ENCODE data around the gene MYO9B. TPM values are rescaled to one million over a fixed set of nuclear protein-coding genes. Genes with fewer than 3 reads are reported as not detected.

Gene MYO9B
- polyA plus RNA-seq, 1 donor (not counting 4 experiments of a cell fraction or from before 2014, with no cell fraction given), result 14.3 TPM

- no peak overlapping the region for H3K9ac ChIP-seq (ENCODE audit: control insufficient read depth, extremely low read depth, insufficient read depth, low read length)
- H3K9me3 ChIP-seq (ENCODE audit: control insufficient read depth, low read depth, low read length), result no peaks in the 10 kb centered on the region
- no peak overlapping the region for H3K4me3 ChIP-seq (ENCODE audit: control insufficient read depth in 2 of 3, extremely low read depth in 1 of 3, insufficient read depth in 2 of 3, low read depth in 1 of 3, low read length in 3 of 3)
- H3K9me1 ChIP-seq (ENCODE audit: control insufficient read depth, extremely low read depth, insufficient read depth, low read length), result no peaks in the 10 kb centered on the region
- dilution Hi-C loops (cut with MboI; ENCODE audit: extremely low pct_ligation_motif_present, low sequenced_read_pairs), result no loop called here
- H3K36me3 ChIP-seq (ENCODE audit: control insufficient read depth in 2 of 2, extremely low read depth in 1 of 2, insufficient read depth in 2 of 2, low read length in 2 of 2), result no peaks in the 10 kb centered on the region
- no peaks in the 10 kb centered on the region for H4K20me1 ChIP-seq (ENCODE audit: control insufficient read depth, extremely low read depth, insufficient read depth, low read length)
- H3K4me1 ChIP-seq (ENCODE audit: control insufficient read depth, extremely low read depth, insufficient read depth, low read length), result no peaks in the 10 kb centered on the region
- TF ChIP-seq CTCF (optimal IDR thresholded peaks at IDR 0.05 in 1 of 3, IDR thresholded peaks at IDR 0.05 in 1 of 3, conservative IDR thresholded peaks at IDR 0.05 in 1 of 3; ENCODE audit: extremely low read depth in 1 of 3, insufficient read depth in 2 of 3, low read length in 3 of 3) (no peak), EZH2 (IDR thresholded peaks at IDR 0.05; ENCODE audit: low read length) (no peak)
- no peak overlapping the region for H3K4me2 ChIP-seq (ENCODE audit: control insufficient read depth, extremely low read depth, insufficient read depth, low read depth, low read length)
- peaks cover 18% of the 10 kb centered on the region for H3K27me3 ChIP-seq (ENCODE audit: control insufficient read depth, extremely low read depth, insufficient read depth, low read length)
- no peak overlapping the region for H3K27ac ChIP-seq (ENCODE audit: control insufficient read depth, insufficient read depth, low read length)
- H3K79me2 ChIP-seq (ENCODE audit: control insufficient read depth, insufficient read depth, low read length), result no peaks in the 10 kb centered on the region
- FAIRE-seq (no peak), DNase-seq (ENCODE audit: low read depth, low spot score) (no peak)
- H2AFZ ChIP-seq (ENCODE audit: control insufficient read depth, low read length), result no peak overlapping the region
Observed at GRCh38 chr19:17031741-17032140, 43.8 kb upstream of the MYO9B start.

DNA sequence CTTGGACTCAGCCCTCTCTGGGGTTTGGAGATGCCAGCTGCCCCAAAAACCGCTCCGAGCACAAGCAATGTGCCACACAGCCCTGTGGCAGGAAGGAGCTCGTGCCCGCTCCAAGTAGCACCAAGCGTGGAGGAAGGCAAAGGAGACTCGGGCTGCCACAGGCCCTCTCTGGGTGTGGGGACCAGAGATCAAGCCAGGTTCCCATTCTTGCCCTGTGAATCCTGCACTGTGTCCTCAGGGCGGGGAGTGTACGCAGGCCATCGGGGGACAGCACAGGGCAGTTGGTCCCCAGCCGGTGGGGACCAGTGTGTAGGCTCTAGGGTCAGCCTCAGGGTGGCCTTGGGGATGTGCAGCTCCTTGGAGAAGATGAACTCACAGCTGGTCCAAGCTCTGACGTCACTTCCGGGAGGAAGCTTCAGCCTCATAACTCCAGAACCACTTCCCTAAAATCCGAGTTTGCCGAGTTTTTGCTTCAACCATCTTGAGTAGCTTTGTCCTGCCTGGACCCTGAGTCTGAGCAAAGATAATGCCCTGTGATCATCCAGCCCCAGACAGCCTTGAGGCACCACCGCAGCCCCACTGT lies 39.6 kb upstream of the MYO9B start:
- H3K9me1 ChIP-seq (ENCODE audit: control insufficient read depth, extremely low read depth, insufficient read depth, low read length), result no peaks in the 10 kb centered on the region

More for the DNA sequence above, 39.6 kb upstream of the MYO9B start:
- FAIRE-seq (no peak), DNase-seq (ENCODE audit: low read depth, low spot score) (no peak)
- Histone ChIP-seq H3K27ac (ENCODE audit: control insufficient read depth, insufficient read depth, low read length) (no peak overlapping the region), H3K4me3 (ENCODE audit: control insufficient read depth in 2 of 3, extremely low read depth in 1 of 3, insufficient read depth in 2 of 3, low read depth in 1 of 3, low read length in 3 of 3) (no peak overlapping the region), H4K20me1 (ENCODE audit: control insufficient read depth, extremely low read depth, insufficient read depth, low read length) (no peaks in the 10 kb centered on the region), H2AFZ (ENCODE audit: control insufficient read depth, low read length) (no peak overlapping the region), H3K27me3 (ENCODE audit: control insufficient read depth, extremely low read depth, insufficient read depth, low read length) (peaks cover 3% of the 10 kb centered on the region), H3K9me3 (ENCODE audit: control insufficient read depth, low read depth, low read length) (no peaks in the 10 kb centered on the region), H3K36me3 (ENCODE audit: control insufficient read depth in 2 of 2, extremely low read depth in 1 of 2, insufficient read depth in 2 of 2, low read length in 2 of 2) (no peaks in the 10 kb centered on the region), H3K4me2 (ENCODE audit: control insufficient read depth, extremely low read depth, insufficient read depth, low read depth, low read length) (no peak overlapping the region), H3K79me2 (ENCODE audit: control insufficient read depth, insufficient read depth, low read length) (no peaks in the 10 kb centered on the region), H3K9ac (ENCODE audit: control insufficient read depth, extremely low read depth, insufficient read depth, low read length) (no peak overlapping the region), H3K4me1 (ENCODE audit: control insufficient read depth, extremely low read depth, insufficient read depth, low read length) (no peaks in the 10 kb centered on the region)
- no peak for TF ChIP-seq CTCF (optimal IDR thresholded peaks at IDR 0.05 in 1 of 3, IDR thresholded peaks at IDR 0.05 in 1 of 3, conservative IDR thresholded peaks at IDR 0.05 in 1 of 3; ENCODE audit: extremely low read depth in 1 of 3, insufficient read depth in 2 of 3, low read length in 3 of 3)
- TF ChIP-seq EZH2 (IDR thresholded peaks at IDR 0.05; ENCODE audit: low read length), result no peak
- dilution Hi-C loops (cut with MboI; ENCODE audit: extremely low pct_ligation_motif_present, low sequenced_read_pairs), result no loop called here
